ENCODE data around the gene RGS6.

The RGS6 gene

DNA sequence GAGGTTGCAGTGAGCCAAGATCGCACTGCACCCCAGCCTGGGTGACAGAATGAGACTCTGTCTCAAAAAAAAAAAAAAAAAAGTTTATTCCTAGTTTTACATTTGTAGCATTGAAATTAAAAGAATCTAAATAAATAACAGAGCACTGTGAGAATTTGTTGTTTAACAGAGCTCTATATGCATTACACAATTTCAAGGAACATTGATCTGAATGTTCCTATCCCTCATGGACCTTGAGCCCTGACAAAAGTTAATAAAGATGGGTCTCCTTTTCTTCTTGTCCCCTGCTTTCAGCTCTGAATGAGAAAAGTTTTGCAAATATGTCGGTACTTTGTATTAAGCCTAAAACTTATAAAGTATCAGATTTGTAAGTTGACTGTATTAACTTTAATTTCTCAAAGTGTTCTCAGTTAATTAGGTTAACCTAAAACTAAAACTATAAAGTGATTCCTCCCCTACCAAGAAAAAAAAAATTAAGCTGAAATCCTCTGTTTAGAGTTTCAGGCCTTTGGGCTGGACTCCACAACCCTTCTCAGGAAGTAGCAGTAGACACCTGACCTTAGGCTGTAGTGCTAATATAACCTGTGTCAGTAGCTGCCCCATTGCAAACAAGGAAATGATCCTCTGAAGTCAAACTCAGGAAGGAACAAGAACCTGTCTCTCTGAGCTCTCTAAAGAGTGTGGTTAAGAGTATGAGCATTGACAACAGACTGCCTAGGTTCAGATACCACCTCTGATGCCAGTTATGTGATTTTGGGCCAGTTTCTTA, 484.0 kb downstream of the RGS6 start:
- no peak overlapping the region for H3K27ac ChIP-seq (ENCODE audit: insufficient read depth in 1 of 2, low read depth in 1 of 2, low read length in 2 of 2, poor library complexity in 1 of 2, severe bottlenecking in 2 of 2)
- ChIA-PET CTCF (interaction anchor here (0.6 to 7.8 kb wide), 2 partner anchors 23 to 390 kb away, joined by 3 to 75 read pairs; no protein-coding TSS in a partner anchor), POLR2A (interaction anchor here (0.6 kb wide), 2 partner anchors 284 to 744 kb away, joined by 3 to 7 read pairs; no protein-coding TSS in a partner anchor)
- peaks cover 0 to 9% (median 0%) of the 10 kb centered on the region in 4 experiments for H3K4me1 ChIP-seq (ENCODE audit: control extremely low read depth in 1 of 4, control insufficient read depth in 4 of 4, insufficient read depth in 4 of 4, low read length in 3 of 4)
- H3K9me3 ChIP-seq (ENCODE audit: control extremely low read depth in 1 of 5, control insufficient read depth in 4 of 5, insufficient read depth in 2 of 5, low read depth in 1 of 5, low read length in 4 of 5) = peaks cover 0 to 6% (median 0%) of the 10 kb centered on the region in 5 experiments
- no peak overlapping the region for H3K4me3 ChIP-seq (ENCODE audit: control insufficient read depth in 1 of 7, extremely low read depth in 1 of 7, insufficient read depth in 4 of 7, low read depth in 2 of 7, low read length in 6 of 7)
- WGBS (ENCODE audit: insufficient coverage) = no CpG with 5 or more reads among the region's 2 CpGs
- DNase-seq = peak in 1 of 3 donors; percentile 13
- H3K27me3 ChIP-seq (replicated peaks in 2 of 5; ENCODE audit: control insufficient read depth in 4 of 5, insufficient read depth in 5 of 5, low read length in 4 of 5) = no peaks in the 10 kb centered on the region
- no peaks in the 10 kb centered on the region for H3K36me3 ChIP-seq (ENCODE audit: control insufficient read depth in 4 of 4, insufficient read depth in 4 of 4, low read length in 3 of 4)

DNA sequence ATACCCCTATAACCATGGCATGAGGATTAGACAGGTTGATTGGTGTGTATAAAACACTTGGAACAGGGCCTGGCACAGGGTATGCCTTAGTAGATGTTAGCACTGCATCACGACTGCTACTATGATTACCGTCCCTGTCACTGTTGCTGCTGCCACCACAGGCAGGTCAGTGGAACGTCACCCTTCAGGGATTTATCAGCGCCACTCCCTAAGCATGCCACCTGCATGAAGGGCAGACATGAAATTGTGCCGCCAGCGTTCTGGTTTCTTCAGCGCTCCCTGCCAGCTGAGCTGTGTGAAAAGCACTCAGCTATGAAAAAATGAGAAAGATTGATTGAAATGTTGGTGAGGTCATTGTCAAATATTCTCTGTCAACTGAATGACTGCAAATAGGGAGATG, 484.7 kb downstream of the RGS6 start:
- no peak overlapping the region for H3K27ac ChIP-seq (ENCODE audit: insufficient read depth in 1 of 2, low read depth in 1 of 2, low read length in 2 of 2, poor library complexity in 1 of 2, severe bottlenecking in 2 of 2)
- peaks cover 0 to 9% (median 0%) of the 10 kb centered on the region in 4 experiments for H3K4me1 ChIP-seq (ENCODE audit: control extremely low read depth in 1 of 4, control insufficient read depth in 4 of 4, insufficient read depth in 4 of 4, low read length in 3 of 4)
- no peak overlapping the region for H3K4me3 ChIP-seq (ENCODE audit: control insufficient read depth in 1 of 7, extremely low read depth in 1 of 7, insufficient read depth in 4 of 7, low read depth in 2 of 7, low read length in 6 of 7)
- ChIA-PET POLR2A (no interaction called here), CTCF (interaction anchor here (7.8 kb wide), 1 partner anchor 391 kb away, joined by 75 read pairs; no protein-coding TSS in a partner anchor)
- H3K27me3 ChIP-seq (replicated peaks in 2 of 5; ENCODE audit: control insufficient read depth in 4 of 5, insufficient read depth in 5 of 5, low read length in 4 of 5) = no peaks in the 10 kb centered on the region
- no peaks in the 10 kb centered on the region for H3K36me3 ChIP-seq (ENCODE audit: control insufficient read depth in 4 of 4, insufficient read depth in 4 of 4, low read length in 3 of 4)
- WGBS (ENCODE audit: insufficient coverage) = 79% methylated on average over 7 of the region's 7 CpGs
- DNase-seq = peak in 1 of 3 donors; percentile 30
- peaks cover 0 to 6% (median 0%) of the 10 kb centered on the region in 5 experiments for H3K9me3 ChIP-seq (ENCODE audit: control extremely low read depth in 1 of 5, control insufficient read depth in 4 of 5, insufficient read depth in 2 of 5, low read depth in 1 of 5, low read length in 4 of 5)

DNA sequence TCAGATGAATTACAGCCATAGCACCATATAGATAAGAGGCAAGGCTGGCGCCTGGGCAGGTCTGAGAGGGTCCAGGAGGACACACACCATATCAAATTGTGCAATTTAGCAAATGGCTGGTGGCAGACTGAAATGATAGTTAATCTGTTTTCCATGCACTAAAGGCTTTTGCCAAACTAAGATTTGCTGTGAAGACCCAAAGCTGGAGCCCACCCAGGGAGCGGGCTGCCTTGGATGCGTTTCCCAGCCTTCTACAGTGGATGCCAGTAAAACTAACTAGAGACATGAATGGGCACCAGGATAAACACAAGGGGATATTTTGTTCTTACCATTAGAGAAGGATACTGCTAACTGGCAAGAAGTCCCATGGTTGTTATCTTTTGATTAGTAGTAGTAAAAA, 486.6 kb downstream of the RGS6 start:
- Histone ChIP-seq H3K27me3 (replicated peaks in 2 of 5; ENCODE audit: control insufficient read depth in 4 of 5, insufficient read depth in 5 of 5, low read length in 4 of 5) (no peaks in the 10 kb centered on the region), H3K36me3 (ENCODE audit: control insufficient read depth in 4 of 4, insufficient read depth in 4 of 4, low read length in 3 of 4) (no peaks in the 10 kb centered on the region), H3K27ac (ENCODE audit: insufficient read depth in 1 of 2, low read depth in 1 of 2, low read length in 2 of 2, poor library complexity in 1 of 2, severe bottlenecking in 2 of 2) (no peak overlapping the region), H3K4me3 (ENCODE audit: control insufficient read depth in 1 of 7, extremely low read depth in 1 of 7, insufficient read depth in 4 of 7, low read depth in 2 of 7, low read length in 6 of 7) (no peak overlapping the region), H3K4me1 (ENCODE audit: control extremely low read depth in 1 of 4, control insufficient read depth in 4 of 4, insufficient read depth in 4 of 4, low read length in 3 of 4) (peaks cover 0 to 9% (median 0%) of the 10 kb centered on the region in 4 experiments), H3K9me3 (ENCODE audit: control extremely low read depth in 1 of 5, control insufficient read depth in 4 of 5, insufficient read depth in 2 of 5, low read depth in 1 of 5, low read length in 4 of 5) (peaks cover 0 to 6% (median 0%) of the 10 kb centered on the region in 5 experiments)
- no peak for DNase-seq
- 100% methylated on average over 3 of the region's 3 CpGs for WGBS (ENCODE audit: insufficient coverage)
- ChIA-PET POLR2A (no interaction called here), CTCF (interaction anchor here (1.1 to 7.8 kb wide), 7 partner anchors 10 to 393 kb away, joined by 3 to 75 read pairs (median 10); no protein-coding TSS in a partner anchor)

DNA sequence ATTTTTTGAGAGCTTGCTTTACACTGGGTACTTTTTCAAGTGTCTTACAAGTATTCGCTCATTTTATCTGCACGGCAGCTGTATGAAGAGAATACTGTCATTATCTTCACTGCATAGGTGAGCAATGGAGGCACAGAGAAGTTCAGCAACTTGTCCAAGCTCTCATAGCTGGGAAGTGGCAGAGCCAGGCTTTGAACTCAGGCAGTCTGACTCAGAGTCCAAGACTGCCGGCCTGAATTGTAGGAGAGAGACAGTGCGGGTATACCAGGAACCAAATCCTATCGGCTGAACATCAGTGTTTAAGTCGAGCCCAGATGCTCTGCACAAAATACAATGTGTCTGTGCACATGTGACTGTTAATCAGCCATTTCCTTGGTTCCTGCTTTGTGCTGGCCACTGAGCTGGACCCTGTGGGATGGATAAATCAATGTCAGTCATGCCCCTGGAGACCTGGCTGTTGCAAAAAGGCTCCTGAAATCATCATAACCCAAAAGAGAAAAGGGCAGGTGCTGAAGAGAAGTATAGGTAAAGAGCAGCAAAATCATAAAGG, 487.1 kb downstream of the RGS6 start:
- Histone ChIP-seq H3K36me3 (ENCODE audit: control insufficient read depth in 4 of 4, insufficient read depth in 4 of 4, low read length in 3 of 4) (no peaks in the 10 kb centered on the region), H3K9me3 (ENCODE audit: control extremely low read depth in 1 of 5, control insufficient read depth in 4 of 5, insufficient read depth in 2 of 5, low read depth in 1 of 5, low read length in 4 of 5) (peaks cover 0 to 6% (median 0%) of the 10 kb centered on the region in 5 experiments), H3K4me3 (ENCODE audit: control insufficient read depth in 1 of 7, extremely low read depth in 1 of 7, insufficient read depth in 4 of 7, low read depth in 2 of 7, low read length in 6 of 7) (no peak overlapping the region), H3K4me1 (ENCODE audit: control extremely low read depth in 1 of 4, control insufficient read depth in 4 of 4, insufficient read depth in 4 of 4, low read length in 3 of 4) (peaks cover 0 to 9% (median 0%) of the 10 kb centered on the region in 4 experiments), H3K27ac (ENCODE audit: insufficient read depth in 1 of 2, low read depth in 1 of 2, low read length in 2 of 2, poor library complexity in 1 of 2, severe bottlenecking in 2 of 2) (no peak overlapping the region), H3K27me3 (replicated peaks in 2 of 5; ENCODE audit: control insufficient read depth in 4 of 5, insufficient read depth in 5 of 5, low read length in 4 of 5) (no peaks in the 10 kb centered on the region)
- DNase-seq = no peak
- CTCF ChIA-PET = interaction anchor here (1.1 to 7.8 kb wide), 9 partner anchors 11 to 487 kb away, joined by 3 to 75 read pairs (median 10); partner anchors contain the start of gene RGS6
- WGBS (ENCODE audit: insufficient coverage) = 100% methylated on average over 5 of the region's 6 CpGs
- POLR2A ChIA-PET = no interaction called here

DNA sequence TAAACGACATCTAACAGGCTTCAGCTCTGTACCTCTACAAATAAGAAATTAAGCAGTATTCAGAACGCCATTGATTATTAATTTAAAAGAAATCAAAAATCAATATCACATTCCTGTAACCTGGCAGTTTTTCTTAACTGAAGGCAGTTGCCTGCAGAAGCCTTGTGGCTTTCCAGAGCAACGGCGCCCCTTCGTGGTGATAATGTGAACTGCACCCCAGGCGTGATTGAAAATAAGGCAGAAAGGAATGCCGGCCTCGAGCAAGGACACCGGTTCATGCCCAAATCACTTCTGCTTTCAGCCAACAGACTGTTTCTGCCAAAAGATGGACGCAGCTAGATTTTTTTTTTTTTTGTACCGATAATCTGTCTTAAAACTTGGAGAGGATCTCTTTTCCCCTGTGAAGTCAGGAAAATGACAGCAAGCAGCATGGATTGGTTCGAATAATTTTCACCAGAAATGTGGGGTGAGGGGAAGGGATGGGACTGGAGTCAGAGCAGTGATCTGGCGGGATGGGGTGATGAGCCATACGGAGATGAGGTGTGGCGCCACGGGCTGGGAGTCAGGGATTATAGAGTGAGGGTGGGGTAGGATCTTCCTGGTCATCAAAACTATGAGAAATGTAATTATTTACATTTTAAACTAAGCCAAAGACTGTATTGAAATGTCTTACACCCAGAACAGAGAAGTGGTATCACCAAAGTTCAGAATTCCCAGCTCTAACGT, 488.7 kb downstream of the RGS6 start:
- Histone ChIP-seq H3K27me3 (replicated peaks in 2 of 5; ENCODE audit: control insufficient read depth in 4 of 5, insufficient read depth in 5 of 5, low read length in 4 of 5) (no peaks in the 10 kb centered on the region), H3K36me3 (ENCODE audit: control insufficient read depth in 4 of 4, insufficient read depth in 4 of 4, low read length in 3 of 4) (no peaks in the 10 kb centered on the region), H3K4me3 (ENCODE audit: control insufficient read depth in 1 of 7, extremely low read depth in 1 of 7, insufficient read depth in 4 of 7, low read depth in 2 of 7, low read length in 6 of 7) (no peak overlapping the region), H3K27ac (ENCODE audit: insufficient read depth in 1 of 2, low read depth in 1 of 2, low read length in 2 of 2, poor library complexity in 1 of 2, severe bottlenecking in 2 of 2) (no peak overlapping the region), H3K9me3 (ENCODE audit: control extremely low read depth in 1 of 5, control insufficient read depth in 4 of 5, insufficient read depth in 2 of 5, low read depth in 1 of 5, low read length in 4 of 5) (no peaks in the 10 kb centered on the region), H3K4me1 (ENCODE audit: control extremely low read depth in 1 of 4, control insufficient read depth in 4 of 4, insufficient read depth in 4 of 4, low read length in 3 of 4) (peaks cover 0 to 9% (median 0%) of the 10 kb centered on the region in 4 experiments)
- CTCF ChIA-PET = interaction anchor here (0.7 to 7.8 kb wide), 15 partner anchors 8 to 488 kb away, joined by 3 to 75 read pairs (median 5); partner anchors contain the start of gene RGS6
- peak; percentile 78 to 89 (median 85) for DNase-seq
- POLR2A ChIA-PET = interaction anchor here (0.6 kb wide), 1 partner anchor 400 kb away, joined by 3 read pairs; no protein-coding TSS in a partner anchor
- 1% methylated on average over 9 of the region's 17 CpGs for WGBS (ENCODE audit: insufficient coverage)

DNA sequence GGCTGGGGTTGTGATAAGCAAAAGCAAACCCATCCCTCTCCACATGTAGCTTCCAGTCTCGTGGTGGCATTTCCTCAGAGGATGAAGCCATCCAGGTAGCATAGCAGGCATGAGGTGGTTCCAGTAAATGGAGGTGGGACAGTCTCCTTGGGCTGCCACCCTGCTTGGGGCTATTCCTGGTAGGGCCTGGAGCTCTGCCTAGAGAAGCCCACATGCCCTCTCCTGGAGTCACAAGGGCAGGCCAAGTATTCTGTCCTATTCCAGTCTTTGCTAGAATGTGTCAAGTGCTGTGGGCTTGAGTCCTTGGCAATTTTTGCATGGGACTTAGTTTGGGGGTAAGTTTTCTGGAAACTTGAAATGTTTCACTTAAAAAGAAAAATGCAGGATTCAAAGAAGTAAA, 491.7 kb downstream of the RGS6 start:
- peaks cover 0 to 3% (median 0%) of the 10 kb centered on the region in 4 experiments for H3K4me1 ChIP-seq (ENCODE audit: control extremely low read depth in 1 of 4, control insufficient read depth in 4 of 4, insufficient read depth in 4 of 4, low read length in 3 of 4)
- DNase-seq = no peak
- H3K27me3 ChIP-seq (replicated peaks in 2 of 5; ENCODE audit: control insufficient read depth in 4 of 5, insufficient read depth in 5 of 5, low read length in 4 of 5) = no peaks in the 10 kb centered on the region
- no CpG with 5 or more reads among the region's 1 CpG for WGBS (ENCODE audit: insufficient coverage)
- POLR2A ChIA-PET = no interaction called here
- H3K9me3 ChIP-seq (ENCODE audit: control extremely low read depth in 1 of 5, control insufficient read depth in 4 of 5, insufficient read depth in 2 of 5, low read depth in 1 of 5, low read length in 4 of 5) = peaks cover 5 to 17% (median 11%) of the 10 kb centered on the region in 5 experiments
- CTCF ChIA-PET = interaction anchor here (0.7 kb wide), 1 partner anchor 400 kb away, joined by 5 read pairs; no protein-coding TSS in a partner anchor
- no peak overlapping the region for H3K27ac ChIP-seq (ENCODE audit: insufficient read depth in 1 of 2, low read depth in 1 of 2, low read length in 2 of 2, poor library complexity in 1 of 2, severe bottlenecking in 2 of 2)
- no peak overlapping the region for H3K4me3 ChIP-seq (ENCODE audit: control insufficient read depth in 1 of 7, extremely low read depth in 1 of 7, insufficient read depth in 4 of 7, low read depth in 2 of 7, low read length in 6 of 7)
- no peaks in the 10 kb centered on the region for H3K36me3 ChIP-seq (ENCODE audit: control insufficient read depth in 4 of 4, insufficient read depth in 4 of 4, low read length in 3 of 4)
